Fibroblast of pulmonary artery (primary cell): ENCODE data around the gene ITM2B.

Source experiments
- DNase-seq: peaks from one replicate; pipeline ENCODE4 v3.0.0-alpha.2; 2010; ENCODE audit warnings: low read depth
- H3K4me3 ChIP-seq: replicated peaks from 2 replicates; pipeline ENCODE4 v1.5.1; 2011; ENCODE audit warnings: low read depth, mild to moderate bottlenecking, control low read depth, low read length, moderate library complexity
- TF ChIP-seq, protein P1 (sequence below): IDR thresholded peaks from 2 replicates; pipeline ENCODE4 v1.5.1; 2011; ENCODE audit warnings: mild to moderate bottlenecking, control low read depth, low read length, inconsistent platforms; ENCODE audit errors: missing control alignments

ITM2B gene

DNA sequence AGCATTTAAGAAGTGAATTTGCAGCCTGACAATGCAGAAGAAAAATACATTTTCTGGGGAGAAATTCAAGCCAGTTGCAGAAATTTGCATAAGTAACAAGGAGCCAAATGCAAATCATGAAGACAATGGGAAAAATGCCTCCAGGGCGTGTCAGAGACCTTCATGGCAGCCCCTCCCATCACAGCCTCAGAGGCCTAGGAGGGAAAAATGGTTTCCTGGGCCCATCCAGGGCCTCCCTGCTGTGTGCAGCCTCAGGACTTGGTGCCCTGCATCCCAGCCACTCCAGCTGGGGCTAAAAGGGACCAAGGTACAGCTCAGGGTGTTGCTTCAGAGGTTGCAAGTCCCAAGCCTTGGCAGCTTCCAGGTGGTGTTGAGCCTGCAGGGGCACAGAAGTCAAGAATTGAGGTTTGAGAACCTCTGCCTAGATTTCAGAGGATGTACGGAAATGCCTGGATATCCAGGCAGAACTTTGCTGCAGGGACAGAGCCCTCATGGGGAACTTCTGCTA lies 16.7 kb upstream of the ITM2B start:
- DNase-seq: no peak
- H3K4me3 ChIP-seq: no peak overlapping the region
- TF ChIP-seq, protein P1, sequence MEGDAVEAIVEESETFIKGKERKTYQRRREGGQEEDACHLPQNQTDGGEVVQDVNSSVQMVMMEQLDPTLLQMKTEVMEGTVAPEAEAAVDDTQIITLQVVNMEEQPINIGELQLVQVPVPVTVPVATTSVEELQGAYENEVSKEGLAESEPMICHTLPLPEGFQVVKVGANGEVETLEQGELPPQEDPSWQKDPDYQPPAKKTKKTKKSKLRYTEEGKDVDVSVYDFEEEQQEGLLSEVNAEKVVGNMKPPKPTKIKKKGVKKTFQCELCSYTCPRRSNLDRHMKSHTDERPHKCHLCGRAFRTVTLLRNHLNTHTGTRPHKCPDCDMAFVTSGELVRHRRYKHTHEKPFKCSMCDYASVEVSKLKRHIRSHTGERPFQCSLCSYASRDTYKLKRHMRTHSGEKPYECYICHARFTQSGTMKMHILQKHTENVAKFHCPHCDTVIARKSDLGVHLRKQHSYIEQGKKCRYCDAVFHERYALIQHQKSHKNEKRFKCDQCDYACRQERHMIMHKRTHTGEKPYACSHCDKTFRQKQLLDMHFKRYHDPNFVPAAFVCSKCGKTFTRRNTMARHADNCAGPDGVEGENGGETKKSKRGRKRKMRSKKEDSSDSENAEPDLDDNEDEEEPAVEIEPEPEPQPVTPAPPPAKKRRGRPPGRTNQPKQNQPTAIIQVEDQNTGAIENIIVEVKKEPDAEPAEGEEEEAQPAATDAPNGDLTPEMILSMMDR: no peak

DNA sequence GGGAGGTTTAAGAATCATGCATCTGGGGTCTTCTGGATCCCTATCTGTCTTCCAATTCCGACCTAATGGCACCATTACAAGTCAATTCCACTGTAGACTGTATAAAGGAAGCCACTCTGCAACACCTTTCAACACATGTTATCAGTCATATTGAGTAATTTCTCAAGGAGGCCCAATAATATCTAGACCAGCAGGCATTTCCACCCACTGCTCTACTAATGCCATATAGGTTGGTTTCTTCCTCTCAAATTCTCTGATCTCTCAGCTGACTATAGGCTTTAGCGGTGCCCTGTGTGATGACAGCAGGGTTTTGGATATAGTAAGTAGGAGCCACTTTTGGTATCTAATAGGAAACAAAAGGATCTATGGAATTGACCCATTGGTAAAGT lies 12.4 kb upstream of the ITM2B start:
- H3K4me3 ChIP-seq: no peak overlapping the region
- TF ChIP-seq, protein P1: no peak
- no peak for DNase-seq

DNA sequence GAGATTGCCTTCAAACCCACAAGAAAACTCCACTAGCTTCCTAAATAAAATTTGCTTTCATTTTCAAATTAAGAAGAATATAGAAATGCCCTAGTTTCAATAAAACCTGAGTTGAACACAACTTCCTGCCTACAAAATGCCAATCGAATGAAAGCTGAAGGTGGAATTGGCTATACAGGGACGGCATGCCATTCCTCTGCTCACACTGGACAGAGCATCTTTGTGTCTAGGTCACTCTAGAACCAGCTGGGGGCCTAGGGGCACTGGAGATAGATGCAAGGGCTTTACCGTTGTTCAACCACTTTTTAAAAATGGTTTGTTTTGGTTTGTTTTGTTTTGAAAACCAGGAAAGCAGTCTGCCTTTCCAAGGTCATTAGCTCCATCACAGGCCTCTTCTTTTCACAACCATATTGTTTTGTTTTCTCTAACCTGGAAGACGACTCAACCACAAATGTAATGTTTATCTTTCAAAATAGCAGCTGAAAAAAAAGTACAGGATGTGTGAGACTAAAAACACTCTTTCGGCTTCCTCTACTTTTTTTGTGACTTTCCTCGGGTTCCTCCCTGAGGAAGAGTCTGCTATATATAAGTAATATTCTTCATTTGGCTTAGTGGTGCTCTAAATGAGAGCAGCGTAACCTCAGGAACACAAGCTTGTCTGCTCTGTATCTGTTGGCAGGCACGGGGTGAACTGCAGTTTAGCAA lies 11.9 kb upstream of the ITM2B start:
- no peak for DNase-seq
- TF ChIP-seq, protein P1: no peak
- no peak overlapping the region for H3K4me3 ChIP-seq

DNA sequence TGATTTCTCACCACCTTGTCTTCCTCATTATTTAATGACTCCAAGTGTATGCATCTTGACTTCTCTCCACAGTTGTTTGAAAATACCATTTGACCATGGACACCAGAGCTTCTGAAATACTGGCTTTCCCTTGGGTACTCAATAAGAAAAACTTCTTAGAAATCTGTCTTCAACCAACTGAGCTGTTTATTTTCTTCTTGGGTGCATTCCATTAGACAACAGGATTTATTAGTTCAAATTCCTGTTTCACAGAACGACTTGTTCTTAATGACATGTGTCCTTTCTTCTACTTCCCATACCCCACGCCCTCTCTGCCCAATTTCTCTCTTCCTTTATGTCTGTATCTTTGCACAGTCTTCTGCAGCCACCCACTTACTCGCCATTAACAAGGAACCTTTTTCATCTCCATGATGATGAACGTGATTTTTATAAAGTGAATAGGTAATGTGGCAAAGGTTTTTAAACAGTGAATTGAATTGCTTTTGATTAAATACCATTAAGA lies 11.3 kb upstream of the ITM2B start:
- TF ChIP-seq, protein P1: no peak
- H3K4me3 ChIP-seq: no peak overlapping the region
- no peak for DNase-seq

DNA sequence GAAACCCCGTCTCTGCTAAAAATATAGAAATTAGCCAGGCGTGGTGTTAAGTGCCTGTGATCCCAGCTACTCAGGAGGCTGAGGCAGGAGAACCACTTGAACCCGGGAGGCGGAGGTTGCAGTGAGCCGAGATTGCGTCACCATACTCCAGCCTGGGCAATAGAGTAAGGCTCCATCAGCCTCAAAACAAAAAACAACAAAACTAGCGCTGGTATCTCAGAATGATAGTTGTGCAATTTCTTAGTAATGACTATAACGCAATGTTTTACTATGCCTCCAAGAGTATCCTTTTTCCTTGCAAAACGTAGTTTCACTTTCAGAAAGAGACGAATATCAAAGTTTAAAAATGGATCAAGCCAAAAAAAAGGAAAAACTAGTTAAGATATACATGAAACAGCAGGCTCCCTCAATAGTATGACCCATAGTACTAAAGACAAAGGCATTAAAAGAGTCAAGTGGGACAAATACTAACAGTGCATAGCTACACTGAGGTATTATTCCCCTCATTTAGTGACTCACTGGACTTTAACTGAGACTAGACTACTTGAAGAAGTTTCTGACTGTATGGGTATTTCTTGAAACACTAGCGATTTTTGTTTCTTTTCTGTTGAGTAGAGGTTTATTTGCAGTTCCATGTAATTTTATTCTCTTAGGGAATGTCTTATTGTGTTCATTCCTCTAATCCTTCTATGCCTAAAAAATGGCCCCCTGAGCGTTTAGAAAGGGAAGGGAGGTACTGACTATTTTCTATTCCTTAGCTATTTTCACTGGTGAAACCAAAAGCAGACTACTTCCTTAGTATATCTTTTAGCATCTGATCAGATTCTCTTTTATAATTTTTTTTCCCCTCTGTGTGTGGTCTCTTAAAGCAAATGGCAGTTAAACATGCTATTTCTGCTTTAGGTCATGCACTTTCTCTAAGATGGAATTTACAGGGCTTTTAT lies 10.4 kb upstream of the ITM2B start:
- peak overlapping the region; percentile 32 for H3K4me3 ChIP-seq
- TF ChIP-seq, protein P1: no peak
- DNase-seq: peak; percentile 65

DNA sequence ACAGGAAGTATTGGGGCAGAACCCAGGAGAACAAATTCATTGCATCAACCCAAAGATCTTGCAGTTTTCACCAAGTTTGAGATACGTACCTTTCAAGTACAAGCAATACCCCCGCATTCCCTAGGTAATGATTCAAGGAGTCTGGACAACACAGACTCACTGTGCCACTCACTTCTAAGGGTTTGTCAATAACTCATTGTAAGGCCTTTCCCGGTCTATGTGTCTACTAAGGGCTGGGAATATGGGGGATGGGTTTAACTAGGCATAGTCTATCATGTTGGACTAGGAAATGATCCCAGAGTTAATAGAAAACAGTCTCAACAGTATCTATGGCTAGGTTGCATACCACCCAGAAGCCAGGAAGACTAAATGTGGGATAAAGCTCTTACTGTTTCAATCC lies 8.3 kb upstream of the ITM2B start:
- H3K4me3 ChIP-seq: no peak overlapping the region
- TF ChIP-seq, protein P1: no peak
- no peak for DNase-seq
